Measurements from ENCODE around the gene SDR42E2.
"Not testable (repeated sequence)": the region's sequence is repeated elsewhere in the genome, so short reads cannot be mapped to it uniquely, and the experiment has no call there.

SDR42E2 gene

GRCh38 chr16:22191532-22192260, 29.4 kb downstream of the SDR42E2 start:
- DNase-seq (ENCODE audit: low read depth): peak; percentile 15

GRCh38 chr16:22192261-22193062, 30.2 kb downstream of the SDR42E2 start:
- peak; percentile 63 for DNase-seq (ENCODE audit: low read depth)

- no peak for DNase-seq (ENCODE audit: low read depth)
Observed at GRCh38 chr16:22193063-22193411, 30.7 kb downstream of the SDR42E2 start.

GRCh38 chr16:22194707-22195444, 32.6 kb downstream of the SDR42E2 start:
- DNase-seq (ENCODE audit: low read depth): no peak

GRCh38 chr16:22195445-22195694, 33.1 kb downstream of the SDR42E2 start:
- DNase-seq (ENCODE audit: low read depth): no peak

- peak; percentile 83 for DNase-seq (ENCODE audit: low read depth)
Observed at GRCh38 chr16:22195695-22196558, 33.6 kb downstream of the SDR42E2 start.

- not testable (repeated sequence) for DNase-seq (ENCODE audit: low read depth)
Observed at GRCh38 chr16:22196559-22197168, 34.4 kb downstream of the SDR42E2 start.

GRCh38 chr16:22198547-22199293, 36.4 kb downstream of the SDR42E2 start:
- no peak for DNase-seq (ENCODE audit: low read depth)

- DNase-seq (ENCODE audit: low read depth): no peak
Observed at GRCh38 chr16:22202261-22202637, 39.9 kb downstream of the SDR42E2 start.

GRCh38 chr16:22203091-22203490, 40.8 kb downstream of the SDR42E2 start:
- no peak for DNase-seq (ENCODE audit: low read depth)

- no peak for DNase-seq (ENCODE audit: low read depth)
Observed at GRCh38 chr16:22204091-22204655, 41.9 kb downstream of the SDR42E2 start.

- DNase-seq (ENCODE audit: low read depth): no peak
Observed at GRCh38 chr16:22205577-22206012, 43.3 kb downstream of the SDR42E2 start.

- DNase-seq (ENCODE audit: low read depth): peak; percentile 81
Observed at GRCh38 chr16:22206013-22206841, 43.9 kb downstream of the SDR42E2 start, which contains the start of gene EEF2K. EEF2K (plus strand) TSS chr16:22206278; CDS start chr16:22225730, 19,452 bp downstream.

GRCh38 chr16:22206842-22207714, 44.8 kb downstream of the SDR42E2 start:
- peak; percentile 55 for DNase-seq (ENCODE audit: low read depth)

GRCh38 chr16:22207715-22208360, 45.5 kb downstream of the SDR42E2 start:
- no peak for DNase-seq (ENCODE audit: low read depth)

GRCh38 chr16:22210285-22210684, 48.0 kb downstream of the SDR42E2 start:
- DNase-seq (ENCODE audit: low read depth): no peak

GRCh38 chr16:22210854-22211253, 48.5 kb downstream of the SDR42E2 start:
- no peak for DNase-seq (ENCODE audit: low read depth)

GRCh38 chr16:22213236-22213635, 50.9 kb downstream of the SDR42E2 start:
- DNase-seq (ENCODE audit: low read depth): no peak

Measured in activated T-helper 9 cell treated with anti-CD3 and anti-CD28 coated beads, Interleukin-2, amount 50 U/mL, for 16 hours (primary cell).